Measurements from ENCODE around the gene SLX4IP. TPM values are rescaled to one million over a fixed set of nuclear protein-coding genes. Genes with fewer than 3 reads are reported as not detected.

Gene SLX4IP
- total and polyA plus RNA-seq, 2 donors (not counting 1 experiment from before 2014, with no cell fraction given): 2.0 to 8.1 TPM

GRCh38 chr20:10537850-10538480, 102.9 kb downstream of the SLX4IP start:
- Mint-ChIP-seq H3K27me3 (no peaks in the 10 kb centered on the region), H3K9me3 (ENCODE audit: insufficient read depth) (no peaks in the 10 kb centered on the region), H3K4me1 (peaks cover 20% of the 10 kb centered on the region), H3K4me3 (no peak overlapping the region), H3K27ac (no peak overlapping the region)
- no peak overlapping the region for H3K4me2 ChIP-seq (replicated peaks; ENCODE audit: low read depth, low read length, poor library complexity, severe bottlenecking)
- CTCF ChIA-PET: no interaction called here
- DNase-seq (no peak), ATAC-seq (ENCODE audit: low read depth) (no peak)
- 100% methylated on average over 1 of the region's 2 CpGs for WGBS (ENCODE audit: insufficient coverage)
- no peaks in the 10 kb centered on the region for H3K4me1 ChIP-seq (ENCODE audit: control insufficient read depth in 2 of 2, insufficient read depth in 2 of 2, low read length in 2 of 2)
- H3K4me3 ChIP-seq (ENCODE audit: control extremely low read depth in 1 of 5, extremely low read depth in 1 of 5, insufficient read depth in 1 of 5, low read depth in 2 of 5, low read length in 4 of 5): no peak overlapping the region
- H3K9me3 ChIP-seq (ENCODE audit: control extremely low read depth in 1 of 3, control insufficient read depth in 2 of 3, insufficient read depth in 1 of 3, low read length in 2 of 3): no peaks in the 10 kb centered on the region
- no peak overlapping the region for H2AFZ ChIP-seq (ENCODE audit: insufficient read depth, low read depth, low read length, poor library complexity, severe bottlenecking)
- intact Hi-C loops (cut with micrococcal nuclease): no loop called here
- no peaks in the 10 kb centered on the region for H4K20me1 ChIP-seq (ENCODE audit: control insufficient read depth, insufficient read depth, low read length, poor library complexity, severe bottlenecking)
- POLR2A ChIA-PET: interaction anchor here (0.6 kb wide), 1 partner anchor 14 kb away, joined by 3 read pairs; no protein-coding TSS in a partner anchor
- TF ChIP-seq, protein P1, sequence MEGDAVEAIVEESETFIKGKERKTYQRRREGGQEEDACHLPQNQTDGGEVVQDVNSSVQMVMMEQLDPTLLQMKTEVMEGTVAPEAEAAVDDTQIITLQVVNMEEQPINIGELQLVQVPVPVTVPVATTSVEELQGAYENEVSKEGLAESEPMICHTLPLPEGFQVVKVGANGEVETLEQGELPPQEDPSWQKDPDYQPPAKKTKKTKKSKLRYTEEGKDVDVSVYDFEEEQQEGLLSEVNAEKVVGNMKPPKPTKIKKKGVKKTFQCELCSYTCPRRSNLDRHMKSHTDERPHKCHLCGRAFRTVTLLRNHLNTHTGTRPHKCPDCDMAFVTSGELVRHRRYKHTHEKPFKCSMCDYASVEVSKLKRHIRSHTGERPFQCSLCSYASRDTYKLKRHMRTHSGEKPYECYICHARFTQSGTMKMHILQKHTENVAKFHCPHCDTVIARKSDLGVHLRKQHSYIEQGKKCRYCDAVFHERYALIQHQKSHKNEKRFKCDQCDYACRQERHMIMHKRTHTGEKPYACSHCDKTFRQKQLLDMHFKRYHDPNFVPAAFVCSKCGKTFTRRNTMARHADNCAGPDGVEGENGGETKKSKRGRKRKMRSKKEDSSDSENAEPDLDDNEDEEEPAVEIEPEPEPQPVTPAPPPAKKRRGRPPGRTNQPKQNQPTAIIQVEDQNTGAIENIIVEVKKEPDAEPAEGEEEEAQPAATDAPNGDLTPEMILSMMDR (IDR thresholded peaks at IDR 0.05): no peak
- no peak for TF ChIP-seq EZH2 (IDR thresholded peaks at IDR 0.05; ENCODE audit: borderline replicate concordance, insufficient read depth, low read depth, low read length, poor library complexity, severe bottlenecking)
- no peaks in the 10 kb centered on the region for H3K27me3 ChIP-seq (replicated peaks in 1 of 4; ENCODE audit: control extremely low read depth in 1 of 4, control insufficient read depth in 3 of 4, insufficient read depth in 4 of 4, low read length in 3 of 4)
- no peak overlapping the region for H3K9ac ChIP-seq (ENCODE audit: low read length)
- no peaks in the 10 kb centered on the region for H3K36me3 ChIP-seq (replicated peaks in 1 of 2; ENCODE audit: control extremely low read depth in 1 of 2, control insufficient read depth in 1 of 2, extremely low read depth in 1 of 2, insufficient read depth in 2 of 2, low read length in 1 of 2)
- H3K79me2 ChIP-seq (ENCODE audit: control insufficient read depth, insufficient read depth, low read length): no peaks in the 10 kb centered on the region
- no peak overlapping the region for H3K27ac ChIP-seq (ENCODE audit: low read length in 2 of 2)

DNA sequence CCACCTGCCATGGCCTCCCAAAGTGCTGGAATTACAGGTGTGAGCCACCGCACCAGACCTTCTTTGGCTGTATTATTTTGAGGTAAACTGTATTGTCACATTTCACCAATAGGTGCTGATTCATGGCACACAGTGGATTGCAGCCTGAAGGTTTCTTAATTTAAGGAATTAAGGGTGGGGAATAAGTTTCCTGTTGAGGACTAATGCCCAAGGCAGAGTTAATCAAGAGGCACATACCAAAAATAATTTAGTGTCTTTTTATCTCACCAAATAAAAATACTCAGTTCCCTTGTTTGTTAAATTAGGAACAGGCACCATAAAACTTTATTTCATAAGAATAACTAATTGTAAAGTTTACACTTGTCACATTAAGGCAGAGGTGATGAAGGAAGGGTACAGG, 103.7 kb downstream of the SLX4IP start:
- no peaks in the 10 kb centered on the region for H3K36me3 ChIP-seq (replicated peaks in 1 of 2; ENCODE audit: control extremely low read depth in 1 of 2, control insufficient read depth in 1 of 2, extremely low read depth in 1 of 2, insufficient read depth in 2 of 2, low read length in 1 of 2)
- POLR2A ChIA-PET: no interaction called here
- no peak overlapping the region for H3K27ac Mint-ChIP-seq
- H3K9ac ChIP-seq (ENCODE audit: low read length): no peak overlapping the region
- intact Hi-C loops (cut with micrococcal nuclease): no loop called here
- CTCF ChIA-PET: no interaction called here
- no peak for DNase-seq
- no peak overlapping the region for H3K4me3 ChIP-seq (ENCODE audit: control extremely low read depth in 1 of 5, extremely low read depth in 1 of 5, insufficient read depth in 1 of 5, low read depth in 2 of 5, low read length in 4 of 5)
- no peaks in the 10 kb centered on the region for H3K4me1 ChIP-seq (ENCODE audit: control insufficient read depth in 2 of 2, insufficient read depth in 2 of 2, low read length in 2 of 2)
- no peak overlapping the region for H3K27ac ChIP-seq (ENCODE audit: low read length in 2 of 2)
- H3K4me2 ChIP-seq (replicated peaks; ENCODE audit: low read depth, low read length, poor library complexity, severe bottlenecking): no peak overlapping the region
- H3K27me3 Mint-ChIP-seq: no peaks in the 10 kb centered on the region
- no peaks in the 10 kb centered on the region for H3K27me3 ChIP-seq (replicated peaks in 1 of 4; ENCODE audit: control extremely low read depth in 1 of 4, control insufficient read depth in 3 of 4, insufficient read depth in 4 of 4, low read length in 3 of 4)
- H3K9me3 ChIP-seq (ENCODE audit: control extremely low read depth in 1 of 3, control insufficient read depth in 2 of 3, insufficient read depth in 1 of 3, low read length in 2 of 3): no peaks in the 10 kb centered on the region
- H3K79me2 ChIP-seq (ENCODE audit: control insufficient read depth, insufficient read depth, low read length): no peaks in the 10 kb centered on the region
- H3K4me1 Mint-ChIP-seq: peaks cover 20% of the 10 kb centered on the region
- no peak for ATAC-seq (ENCODE audit: low read depth)
- no peaks in the 10 kb centered on the region for H4K20me1 ChIP-seq (ENCODE audit: control insufficient read depth, insufficient read depth, low read length, poor library complexity, severe bottlenecking)
- no peak overlapping the region for H3K4me3 Mint-ChIP-seq
- TF ChIP-seq, protein P1 (IDR thresholded peaks at IDR 0.05): no peak
- TF ChIP-seq EZH2 (IDR thresholded peaks at IDR 0.05; ENCODE audit: borderline replicate concordance, insufficient read depth, low read depth, low read length, poor library complexity, severe bottlenecking): no peak
- WGBS (ENCODE audit: insufficient coverage): 20% methylated on average over 1 of the region's 1 CpG
- H2AFZ ChIP-seq (ENCODE audit: insufficient read depth, low read depth, low read length, poor library complexity, severe bottlenecking): no peak overlapping the region
- H3K9me3 Mint-ChIP-seq (ENCODE audit: insufficient read depth): no peaks in the 10 kb centered on the region

Data from B cell (primary cell).